ENCODE data around the gene CHST11. TPM values are rescaled to one million over a fixed set of nuclear protein-coding genes. Genes with fewer than 3 reads are reported as not detected.

CHST11 gene
- total and polyA plus RNA-seq, 4 donors = 0.57 to 11.1 (median 3.7) TPM

GRCh38 chr12:104649921-104650320 is 193.2 kb downstream of the CHST11 start (continued):
- TF ChIP-seq YY1 (IDR thresholded peaks at IDR 0.05) (no peak), JUND (IDR thresholded peaks at IDR 0.05) (no peak)

- Histone ChIP-seq H3K9ac (ENCODE audit: low read depth in 1 of 2, low read length in 2 of 2) (no peak overlapping the region), H3K4me3 (ENCODE audit: low read depth in 1 of 3, low read length in 3 of 3) (no peak overlapping the region), H3K27me3 (ENCODE audit: control insufficient read depth in 4 of 4, insufficient read depth in 4 of 4, low read length in 3 of 4) (no peaks in the 10 kb centered on the region), H3K4me1 (ENCODE audit: control insufficient read depth in 4 of 4, insufficient read depth in 4 of 4, low read length in 3 of 4) (no peaks in the 10 kb centered on the region), H3K9me3 (ENCODE audit: control insufficient read depth in 4 of 4, low read length in 3 of 4) (peaks cover 0 to 3% (median 1%) of the 10 kb centered on the region in 4 donors), H3K27ac (ENCODE audit: low read depth in 1 of 2, low read length in 2 of 2) (no peak overlapping the region), H3K36me3 (ENCODE audit: control insufficient read depth in 4 of 4, insufficient read depth in 3 of 4, low read depth in 1 of 4, low read length in 3 of 4) (no peaks in the 10 kb centered on the region)
- WGBS = 73% methylated on average over 5 of the region's 5 CpGs
- TF ChIP-seq, protein P1, sequence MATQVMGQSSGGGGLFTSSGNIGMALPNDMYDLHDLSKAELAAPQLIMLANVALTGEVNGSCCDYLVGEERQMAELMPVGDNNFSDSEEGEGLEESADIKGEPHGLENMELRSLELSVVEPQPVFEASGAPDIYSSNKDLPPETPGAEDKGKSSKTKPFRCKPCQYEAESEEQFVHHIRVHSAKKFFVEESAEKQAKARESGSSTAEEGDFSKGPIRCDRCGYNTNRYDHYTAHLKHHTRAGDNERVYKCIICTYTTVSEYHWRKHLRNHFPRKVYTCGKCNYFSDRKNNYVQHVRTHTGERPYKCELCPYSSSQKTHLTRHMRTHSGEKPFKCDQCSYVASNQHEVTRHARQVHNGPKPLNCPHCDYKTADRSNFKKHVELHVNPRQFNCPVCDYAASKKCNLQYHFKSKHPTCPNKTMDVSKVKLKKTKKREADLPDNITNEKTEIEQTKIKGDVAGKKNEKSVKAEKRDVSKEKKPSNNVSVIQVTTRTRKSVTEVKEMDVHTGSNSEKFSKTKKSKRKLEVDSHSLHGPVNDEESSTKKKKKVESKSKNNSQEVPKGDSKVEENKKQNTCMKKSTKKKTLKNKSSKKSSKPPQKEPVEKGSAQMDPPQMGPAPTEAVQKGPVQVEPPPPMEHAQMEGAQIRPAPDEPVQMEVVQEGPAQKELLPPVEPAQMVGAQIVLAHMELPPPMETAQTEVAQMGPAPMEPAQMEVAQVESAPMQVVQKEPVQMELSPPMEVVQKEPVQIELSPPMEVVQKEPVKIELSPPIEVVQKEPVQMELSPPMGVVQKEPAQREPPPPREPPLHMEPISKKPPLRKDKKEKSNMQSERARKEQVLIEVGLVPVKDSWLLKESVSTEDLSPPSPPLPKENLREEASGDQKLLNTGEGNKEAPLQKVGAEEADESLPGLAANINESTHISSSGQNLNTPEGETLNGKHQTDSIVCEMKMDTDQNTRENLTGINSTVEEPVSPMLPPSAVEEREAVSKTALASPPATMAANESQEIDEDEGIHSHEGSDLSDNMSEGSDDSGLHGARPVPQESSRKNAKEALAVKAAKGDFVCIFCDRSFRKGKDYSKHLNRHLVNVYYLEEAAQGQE (IDR thresholded peaks at IDR 0.05) = no peak
- TF ChIP-seq, protein P2, sequence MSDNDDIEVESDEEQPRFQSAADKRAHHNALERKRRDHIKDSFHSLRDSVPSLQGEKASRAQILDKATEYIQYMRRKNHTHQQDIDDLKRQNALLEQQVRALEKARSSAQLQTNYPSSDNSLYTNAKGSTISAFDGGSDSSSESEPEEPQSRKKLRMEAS (IDR thresholded peaks at IDR 0.05) = no peak
- TF ChIP-seq ZBTB33 (IDR thresholded peaks at IDR 0.05) (no peak), FOXA1 (IDR thresholded peaks at IDR 0.05) (no peak), SP1 (IDR thresholded peaks at IDR 0.05) (no peak), YY1 (IDR thresholded peaks at IDR 0.05) (no peak), HNF4G (IDR thresholded peaks at IDR 0.05) (no peak), CTCF (IDR thresholded peaks at IDR 0.05; ENCODE audit: low read depth, low read length, missing input control) (no peak), NR2F2 (IDR thresholded peaks at IDR 0.05) (no peak), ATF3 (IDR thresholded peaks at IDR 0.05) (no peak), GABPA (IDR thresholded peaks at IDR 0.05 in 1 of 2, conservative IDR thresholded peaks at IDR 0.05 in 1 of 2) (no peak)
- DNase-seq (ENCODE audit: low spot score) = no peak
Measured at GRCh38 chr12:104650541-104650940, 193.8 kb downstream of the CHST11 start.

DNA sequence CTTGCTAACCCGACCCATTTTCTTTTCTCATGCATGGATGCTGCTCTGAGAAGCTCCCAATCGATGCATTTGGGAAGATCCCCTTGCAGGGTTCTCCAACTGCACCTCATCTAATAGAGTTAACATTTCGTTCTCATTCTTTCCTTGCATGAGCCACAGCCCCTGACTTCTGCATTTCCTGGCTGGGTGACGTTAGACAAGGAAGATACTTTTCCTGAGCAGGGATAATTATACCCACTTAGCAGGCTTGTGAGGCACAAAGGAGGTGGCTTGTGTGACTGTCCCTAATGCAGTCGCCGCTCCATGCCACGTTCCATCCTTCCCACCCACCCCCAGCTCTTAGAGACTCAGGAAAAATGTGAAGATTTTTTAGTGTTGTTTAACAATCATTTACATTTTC is 195.1 kb downstream of the CHST11 start:
- Histone ChIP-seq H3K27me3 (ENCODE audit: control insufficient read depth in 4 of 4, insufficient read depth in 4 of 4, low read length in 3 of 4) (no peaks in the 10 kb centered on the region), H3K9ac (ENCODE audit: low read depth in 1 of 2, low read length in 2 of 2) (no peak overlapping the region), H3K9me3 (ENCODE audit: control insufficient read depth in 4 of 4, low read length in 3 of 4) (peaks cover 0 to 3% (median 0%) of the 10 kb centered on the region in 4 donors), H3K4me1 (ENCODE audit: control insufficient read depth in 4 of 4, insufficient read depth in 4 of 4, low read length in 3 of 4) (no peaks in the 10 kb centered on the region), H3K36me3 (ENCODE audit: control insufficient read depth in 4 of 4, insufficient read depth in 3 of 4, low read depth in 1 of 4, low read length in 3 of 4) (no peaks in the 10 kb centered on the region), H3K4me3 (ENCODE audit: low read depth in 1 of 3, low read length in 3 of 3) (no peak overlapping the region), H3K27ac (ENCODE audit: low read depth in 1 of 2, low read length in 2 of 2) (no peak overlapping the region)
- whole genome bisulfite sequencing = 75% methylated on average over 7 of the region's 7 CpGs
- DNase-seq (ENCODE audit: low spot score) = no peak
- TF ChIP-seq FOXA2 (IDR thresholded peaks at IDR 0.05) = no peak
- TF ChIP-seq TAF1 (conservative IDR thresholded peaks at IDR 0.05) = no peak
- no peak for TF ChIP-seq EGR1 (IDR thresholded peaks at IDR 0.05; ENCODE audit: low read depth in 2 of 2)
- no peak for TF ChIP-seq SP1 (IDR thresholded peaks at IDR 0.05)
- no peak for TF ChIP-seq ATF3 (IDR thresholded peaks at IDR 0.05)
- no peak for TF ChIP-seq RAD21 (IDR thresholded peaks at IDR 0.05)
- no peak for TF ChIP-seq RXRA (IDR thresholded peaks at IDR 0.05)
- no peak for TF ChIP-seq FOXA1 (IDR thresholded peaks at IDR 0.05)
- TF ChIP-seq, protein P2 (IDR thresholded peaks at IDR 0.05) = no peak
- no peak for TF ChIP-seq HNF4G (IDR thresholded peaks at IDR 0.05)
- TF ChIP-seq ZBTB33 (IDR thresholded peaks at IDR 0.05) = no peak
- no peak for TF ChIP-seq HNF4A (conservative IDR thresholded peaks at IDR 0.05)

Data from liver (tissue), 9 donors.